ENCODE data around the gene KCNQ4. TPM values are rescaled to one million over a fixed set of nuclear protein-coding genes. Genes with fewer than 3 reads are reported as not detected.

Gene KCNQ4
- total and polyA plus RNA-seq, 2 of the 4 experiments (the other 2 are of a cell fraction): 0.07 TPM; not detected in 1

GRCh38 chr1:40777224-40777970 is 6.2 kb upstream of the KCNQ4 start:
- Histone ChIP-seq H2AFZ (replicated peaks; ENCODE audit: low read length, poor library complexity) (no peak overlapping the region), H3K4me1 (ENCODE audit: control insufficient read depth, insufficient read depth, low read length) (peaks cover 2% of the 10 kb centered on the region; the same call in 1 of the 2 replicates), H3K9me1 (ENCODE audit: insufficient read depth, low read length) (peaks cover 6% of the 10 kb centered on the region; the same call in 1 of the 2 replicates), H3K4me2 (ENCODE audit: low read depth, low read length) (no peak overlapping the region), H2BK20ac (ENCODE audit: low read depth, low read length) (no peak overlapping the region), H3K56ac (ENCODE audit: extremely low read depth, insufficient read depth, low read length) (no peak overlapping the region), H4K5ac (ENCODE audit: low read depth, low read length) (no peak overlapping the region), H3K36me3 (ENCODE audit: control insufficient read depth, insufficient read depth, low read length) (no peaks in the 10 kb centered on the region), H3K27me3 (ENCODE audit: control insufficient read depth, insufficient read depth, low read length) (peaks cover 7% of the 10 kb centered on the region; the same call in 1 of the 2 replicates), H3K9me3 (ENCODE audit: control insufficient read depth, insufficient read depth, low read length) (peaks cover 6% of the 10 kb centered on the region), H2AK5ac (ENCODE audit: low read depth, low read length) (no peak overlapping the region), H2BK15ac (ENCODE audit: low read depth, low read length) (no peak overlapping the region), H3K4ac (ENCODE audit: low read depth, low read length) (no peak overlapping the region), H4K91ac (ENCODE audit: insufficient read depth, low read depth, low read length) (no peak overlapping the region), H3K9ac (ENCODE audit: low read depth, low read length) (no peak overlapping the region), H3K27ac (ENCODE audit: insufficient read depth, low read length) (no peak overlapping the region), H2BK5ac (ENCODE audit: low read depth, low read length, poor library complexity, severe bottlenecking) (no peak overlapping the region), H4K20me1 (ENCODE audit: insufficient read depth, low read length) (no peaks in the 10 kb centered on the region), H2AK9ac (replicated peaks; ENCODE audit: low read depth, low read length, poor library complexity) (no peak overlapping the region), H3K79me1 (ENCODE audit: low read depth in 1 of 2, low read length in 2 of 2) (0 out of 4 replicates have a peak, but pooled peaks cover 0 to 4% of the 10 kb centered on the region in 2 experiments), H2BK120ac (ENCODE audit: low read depth, low read length) (no peak overlapping the region), H3K4me3 (ENCODE audit: insufficient read depth, low read depth, low read length) (no peak overlapping the region), H4K8ac (ENCODE audit: low read depth in 2 of 2, low read length in 2 of 2) (no peak overlapping the region), H3K14ac (replicated peaks; ENCODE audit: low read depth, low read length) (no peak overlapping the region), H3K18ac (ENCODE audit: low read depth, low read length) (no peak overlapping the region), H3K23ac (ENCODE audit: low read depth, low read length) (no peak overlapping the region)
- ATAC-seq (ENCODE audit: low read depth): no peak
- ChIA-PET POLR2A (ENCODE audit: unreplicated experiment) (no interaction called here), CTCF (no interaction called here)
- in situ Hi-C loops (cut with MboI; ENCODE audit: low sequenced_read_pairs) (no loop called here), dilution Hi-C loops (cut with HindIII; ENCODE audit: low sequenced_read_pairs, unreplicated experiment) (no loop called here), intact Hi-C loops (cut with micrococcal nuclease) (no loop called here)
- no TSS peak for BruUV-seq (replicated peaks)
- no peak for DNase-seq
- WGBS, 2 experiments (ENCODE audit: extremely low coverage in 2 of 2, insufficient read length in 1 of 2): 100% methylated on average over 1 of the region's 2 CpGs; no CpG with 5 or more reads in 1 of the 2 experiments
- no peak for TF ChIP-seq MAZ (IDR thresholded peaks at IDR 0.05; ENCODE audit: borderline replicate concordance, low read depth, low read length)

All from IMR-90 (cell line).